ENCODE measurements around the gene CDH22. TPM values are rescaled to one million over a fixed set of nuclear protein-coding genes. Genes with fewer than 3 reads are reported as not detected.

The CDH22 gene
- total and polyA plus RNA-seq, 2 donors (not counting 1 experiment from before 2014, with no cell fraction given), result not detected

GRCh38 chr20:46260480-46260879 is 47.8 kb downstream of the CDH22 start:
- Histone ChIP-seq H3K79me2 (ENCODE audit: control insufficient read depth, insufficient read depth, low read length) (no peaks in the 10 kb centered on the region), H4K20me1 (ENCODE audit: control insufficient read depth, insufficient read depth, low read length, poor library complexity, severe bottlenecking) (no peaks in the 10 kb centered on the region), H3K27me3 (replicated peaks in 1 of 4; ENCODE audit: control extremely low read depth in 1 of 4, control insufficient read depth in 3 of 4, insufficient read depth in 4 of 4, low read length in 3 of 4) (peaks cover 0 to 22% (median 1%) of the 10 kb centered on the region in 4 experiments), H3K9ac (ENCODE audit: low read length) (no peak overlapping the region), H3K4me2 (replicated peaks; ENCODE audit: low read depth, low read length, poor library complexity, severe bottlenecking) (no peak overlapping the region), H2AFZ (ENCODE audit: insufficient read depth, low read depth, low read length, poor library complexity, severe bottlenecking) (no peak overlapping the region), H3K36me3 (replicated peaks in 1 of 2; ENCODE audit: control extremely low read depth in 1 of 2, control insufficient read depth in 1 of 2, extremely low read depth in 1 of 2, insufficient read depth in 2 of 2, low read length in 1 of 2) (no peaks in the 10 kb centered on the region), H3K4me1 (ENCODE audit: control insufficient read depth in 2 of 2, insufficient read depth in 2 of 2, low read length in 2 of 2) (no peaks in the 10 kb centered on the region), H3K27ac (ENCODE audit: low read length in 2 of 2) (no peak overlapping the region), H3K9me3 (ENCODE audit: control extremely low read depth in 1 of 3, control insufficient read depth in 2 of 3, insufficient read depth in 1 of 3, low read length in 2 of 3) (peaks cover 0 to 3% (median 0%) of the 10 kb centered on the region in 3 donors), H3K4me3 (ENCODE audit: control extremely low read depth in 1 of 5, extremely low read depth in 1 of 5, insufficient read depth in 1 of 5, low read depth in 2 of 5, low read length in 4 of 5) (no peak overlapping the region)
- no peak overlapping the region for H3K4me3 Mint-ChIP-seq
- H3K27ac Mint-ChIP-seq, result no peak overlapping the region
- ChIA-PET CTCF (no interaction called here), POLR2A (no interaction called here)
- H3K9me3 Mint-ChIP-seq (ENCODE audit: insufficient read depth), result no peaks in the 10 kb centered on the region
- no peak for DNase-seq
- intact Hi-C loops (cut with micrococcal nuclease), result no loop called here
- 93% methylated on average over 3 of the region's 3 CpGs for WGBS (ENCODE audit: insufficient coverage)
- TF ChIP-seq CTCF (IDR thresholded peaks at IDR 0.05), result no peak
- TF ChIP-seq EZH2 (IDR thresholded peaks at IDR 0.05; ENCODE audit: borderline replicate concordance, insufficient read depth, low read depth, low read length, poor library complexity, severe bottlenecking), result no peak
- no peaks in the 10 kb centered on the region for H3K4me1 Mint-ChIP-seq
- peaks cover 42% of the 10 kb centered on the region for H3K27me3 Mint-ChIP-seq
- no peak for ATAC-seq (ENCODE audit: low read depth)

GRCh38 chr20:46259260-46259859 is 48.9 kb downstream of the CDH22 start:
- H3K27me3 ChIP-seq (replicated peaks in 1 of 4; ENCODE audit: control extremely low read depth in 1 of 4, control insufficient read depth in 3 of 4, insufficient read depth in 4 of 4, low read length in 3 of 4), result peaks cover 0 to 28% (median 1%) of the 10 kb centered on the region in 4 experiments
- Mint-ChIP-seq H3K4me1 (no peaks in the 10 kb centered on the region), H3K4me3 (no peak overlapping the region), H3K27ac (no peak overlapping the region), H3K9me3 (ENCODE audit: insufficient read depth) (no peaks in the 10 kb centered on the region), H3K27me3 (peaks cover 43% of the 10 kb centered on the region)
- no peak for ATAC-seq (ENCODE audit: low read depth)
- ChIA-PET POLR2A (no interaction called here), CTCF (no interaction called here)
- intact Hi-C loops (cut with micrococcal nuclease), result no loop called here
- WGBS (ENCODE audit: insufficient coverage), result no CpG with 5 or more reads among the region's 1 CpG
- no peak overlapping the region for H2AFZ ChIP-seq (ENCODE audit: insufficient read depth, low read depth, low read length, poor library complexity, severe bottlenecking)
- H3K36me3 ChIP-seq (replicated peaks in 1 of 2; ENCODE audit: control extremely low read depth in 1 of 2, control insufficient read depth in 1 of 2, extremely low read depth in 1 of 2, insufficient read depth in 2 of 2, low read length in 1 of 2), result no peaks in the 10 kb centered on the region
- no peaks in the 10 kb centered on the region for H3K79me2 ChIP-seq (ENCODE audit: control insufficient read depth, insufficient read depth, low read length)
- H4K20me1 ChIP-seq (ENCODE audit: control insufficient read depth, insufficient read depth, low read length, poor library complexity, severe bottlenecking), result no peaks in the 10 kb centered on the region
- TF ChIP-seq CTCF (IDR thresholded peaks at IDR 0.05), result no peak
- TF ChIP-seq EZH2 (IDR thresholded peaks at IDR 0.05; ENCODE audit: borderline replicate concordance, insufficient read depth, low read depth, low read length, poor library complexity, severe bottlenecking), result no peak
- no peak overlapping the region for H3K9ac ChIP-seq (ENCODE audit: low read length)
- H3K4me2 ChIP-seq (replicated peaks; ENCODE audit: low read depth, low read length, poor library complexity, severe bottlenecking), result no peak overlapping the region
- H3K27ac ChIP-seq (ENCODE audit: low read length in 2 of 2), result no peak overlapping the region
- H3K9me3 ChIP-seq (ENCODE audit: control extremely low read depth in 1 of 3, control insufficient read depth in 2 of 3, insufficient read depth in 1 of 3, low read length in 2 of 3), result peaks cover 0 to 3% (median 0%) of the 10 kb centered on the region in 3 donors
- H3K4me3 ChIP-seq (ENCODE audit: control extremely low read depth in 1 of 5, extremely low read depth in 1 of 5, insufficient read depth in 1 of 5, low read depth in 2 of 5, low read length in 4 of 5), result no peak overlapping the region
- H3K4me1 ChIP-seq (ENCODE audit: control insufficient read depth in 2 of 2, insufficient read depth in 2 of 2, low read length in 2 of 2), result no peaks in the 10 kb centered on the region
- DNase-seq, result no peak
